Left lung (tissue), 10 donors: ENCODE results near the gene SQSTM1. TPM values are rescaled to one million over a fixed set of nuclear protein-coding genes. Genes with fewer than 3 reads are reported as not detected.

Experiments
- ATAC-seq: fragments of 200-7000 bp; cut with Tn5 transposase; one replicate; pipeline ENCODE4 v1.9.1; 2020; ENCODE audit warnings: moderate library complexity
- DNase-seq, 4 donors: peaks; one replicate each; pipeline ENCODE4 v3.0.0-alpha.2; 2013 to 2020
- H3K27ac ChIP-seq, 2 donors: fragments of 200-600 bp; sonication (generic) in 1 of 2; one replicate each; pipeline versions ENCODE4 v1.5.0 to v1.8.0; 2020 to 2021
- H3K27me3 ChIP-seq, 2 donors: fragments of 200-600 bp; sonication (generic) in 1 of 2; one replicate each; pipeline versions ENCODE4 v1.5.0 to v1.8.0; 2020 to 2021
- H3K36me3 ChIP-seq, 2 donors: fragments of 200-600 bp; sonication (generic) in 1 of 2; one replicate each; pipeline versions ENCODE4 v1.5.0 to v1.8.0; 2020 to 2021
- H3K4me1 ChIP-seq, 2 donors: fragments of 200-600 bp; one replicate each; pipeline ENCODE4 v1.8.0; 2021
- H3K4me3 ChIP-seq, 2 donors: fragments of 200-600 bp; sonication (generic) in 1 of 2; one replicate each; pipeline versions ENCODE4 v1.5.0 to v1.8.0; 2020 to 2021; ENCODE audit warnings: mild to moderate bottlenecking in 1 of 2
- H3K9me3 ChIP-seq, 2 donors: fragments of 200-600 bp; sonication (generic) in 1 of 2; one replicate each; pipeline versions ENCODE4 v1.5.0 to v1.8.0; 2020 to 2021
- intact Hi-C, 2 donors: fragments of 100-400 bp; cut with DNase I; formaldehyde crosslinking; loops; one replicate each; pipeline versions ENCODE4 v1.11.2 to v1.14.2; 2022
- polyA plus RNA-seq, 6 donors: library from polyadenylated mRNA; unstranded; fragments of 120-200 nt; gene quantifications; one replicate each; pipeline ENCODE4 v1.2.1, GENCODE V29; 2013; ENCODE audit not compliant: insufficient read length in 6 of 6
- total RNA-seq, 2 donors: library from RNA; stranded (reverse); fragmentation: NEBNext Ultra II Directional; extraction: Animal tissue kit (Norgen Biotek cat#: 25700); gene quantifications; one replicate each; pipeline ENCODE4 v1.2.1, GENCODE V29; 2021
- TF ChIP-seq, protein P1 (sequence below), 2 donors: fragments of 200-600 bp; sonication (generic) in 1 of 2; IDR thresholded peaks; one replicate each; pipeline versions ENCODE4 v1.5.0 to v1.8.0; 2021; ENCODE audit warnings: antibody characterized with exemption in 2 of 2
- donor health status: DM: no; HTN: yes; CAD: no.
- donor health status: DM: no; HTN: no; CAD: no.

Gene SQSTM1
- total and polyA plus RNA-seq, 8 donors = 78.2 to 637 (median 95.6) TPM

DNA sequence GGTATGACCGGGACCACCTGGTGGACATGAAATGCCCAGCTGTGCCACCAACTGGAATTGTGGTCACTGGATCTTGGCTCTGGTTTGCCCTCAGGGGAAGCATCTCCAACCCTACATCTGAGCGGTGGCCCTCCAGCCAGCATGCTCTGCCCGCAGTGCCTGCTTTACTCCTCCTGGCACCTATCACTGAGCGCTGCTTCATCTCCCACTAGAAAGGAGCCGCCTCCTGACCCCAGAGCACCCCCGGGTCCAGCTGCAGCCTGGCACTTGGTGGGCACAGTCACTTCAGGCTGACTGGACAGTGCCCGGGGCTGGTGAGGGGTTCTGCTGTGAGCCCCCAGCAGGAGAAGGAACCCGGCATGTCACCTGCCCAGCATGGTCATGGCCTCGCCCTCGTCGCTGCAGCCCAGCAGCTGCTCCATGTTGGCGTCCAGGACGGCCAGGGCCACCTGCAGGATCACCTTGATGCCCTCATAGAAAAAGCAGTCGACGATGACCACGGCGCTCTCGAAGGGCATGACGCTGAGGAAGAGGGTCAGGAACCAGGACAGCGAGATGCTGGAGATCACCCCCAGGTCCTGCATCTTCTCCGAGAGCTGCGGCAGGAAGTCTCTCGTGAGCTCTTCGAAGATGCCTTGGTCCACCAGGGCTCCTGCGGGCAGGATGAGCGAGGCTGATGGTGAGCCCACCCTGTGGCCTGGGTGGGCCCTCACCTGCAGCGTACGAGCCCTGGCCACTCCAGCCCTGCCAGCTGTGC, 54.0 kb downstream of the SQSTM1 start:
- Histone ChIP-seq H3K36me3 (peaks cover 0 to 96% of the 10 kb centered on the region in 2 donors), H3K27ac (no peak overlapping the region), H3K4me3 (no peak overlapping the region), H3K9me3 (no peaks in the 10 kb centered on the region), H3K4me1 (peaks cover 0 to 4% of the 10 kb centered on the region in 2 donors), H3K27me3 (no peaks in the 10 kb centered on the region)
- intact Hi-C loops = no loop called here
- ATAC-seq (no peak), DNase-seq (peak in 1 of 4 donors; percentile 71)
- TF ChIP-seq, protein P1, sequence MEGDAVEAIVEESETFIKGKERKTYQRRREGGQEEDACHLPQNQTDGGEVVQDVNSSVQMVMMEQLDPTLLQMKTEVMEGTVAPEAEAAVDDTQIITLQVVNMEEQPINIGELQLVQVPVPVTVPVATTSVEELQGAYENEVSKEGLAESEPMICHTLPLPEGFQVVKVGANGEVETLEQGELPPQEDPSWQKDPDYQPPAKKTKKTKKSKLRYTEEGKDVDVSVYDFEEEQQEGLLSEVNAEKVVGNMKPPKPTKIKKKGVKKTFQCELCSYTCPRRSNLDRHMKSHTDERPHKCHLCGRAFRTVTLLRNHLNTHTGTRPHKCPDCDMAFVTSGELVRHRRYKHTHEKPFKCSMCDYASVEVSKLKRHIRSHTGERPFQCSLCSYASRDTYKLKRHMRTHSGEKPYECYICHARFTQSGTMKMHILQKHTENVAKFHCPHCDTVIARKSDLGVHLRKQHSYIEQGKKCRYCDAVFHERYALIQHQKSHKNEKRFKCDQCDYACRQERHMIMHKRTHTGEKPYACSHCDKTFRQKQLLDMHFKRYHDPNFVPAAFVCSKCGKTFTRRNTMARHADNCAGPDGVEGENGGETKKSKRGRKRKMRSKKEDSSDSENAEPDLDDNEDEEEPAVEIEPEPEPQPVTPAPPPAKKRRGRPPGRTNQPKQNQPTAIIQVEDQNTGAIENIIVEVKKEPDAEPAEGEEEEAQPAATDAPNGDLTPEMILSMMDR (IDR thresholded peaks at IDR 0.05) = no peak

DNA sequence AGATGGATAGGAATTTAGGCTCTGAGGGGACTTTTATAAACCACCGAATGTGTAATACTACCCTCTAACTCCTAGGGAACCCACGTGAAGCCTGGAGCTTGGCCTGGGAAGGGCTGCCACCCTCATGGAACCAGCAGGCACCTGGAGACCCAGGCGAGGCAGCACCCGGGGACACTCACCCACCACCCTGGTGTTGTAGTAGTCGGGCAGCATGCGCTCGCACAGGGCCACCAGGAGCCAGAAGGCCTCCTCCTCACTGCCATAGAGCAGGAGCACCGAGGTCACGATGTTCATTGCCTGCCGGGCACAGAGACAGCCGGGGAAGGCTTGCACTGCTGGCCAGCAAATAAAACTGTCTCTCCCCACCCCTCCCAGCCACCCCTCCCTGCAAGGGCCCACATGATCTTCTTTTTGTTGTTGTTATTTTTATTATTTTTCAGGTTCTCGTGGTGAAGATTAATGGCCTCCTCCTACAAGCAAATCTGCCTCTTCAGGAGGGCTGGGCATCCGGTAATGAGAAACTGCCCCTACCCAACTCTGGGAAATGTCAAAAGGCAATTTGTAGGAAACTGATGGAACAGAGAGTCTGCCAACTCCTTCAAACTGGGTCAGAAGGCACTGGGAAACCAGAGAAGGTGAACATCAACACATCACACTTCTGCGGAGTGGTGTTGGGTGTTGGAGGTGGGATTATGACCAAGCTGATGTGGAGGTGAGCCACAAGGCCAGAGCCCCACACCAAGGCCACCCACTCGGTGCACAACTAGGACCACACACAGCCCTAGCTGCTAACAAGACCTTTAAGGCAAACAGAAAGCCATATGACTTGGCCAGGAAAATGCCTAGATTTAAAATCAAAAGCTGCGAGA, 55.3 kb downstream of the SQSTM1 start:
- H3K4me1 ChIP-seq = peaks cover 0 to 4% of the 10 kb centered on the region in 2 donors
- intact Hi-C loops = no loop called here
- DNase-seq (peak in 1 of 4 donors; percentile 59), ATAC-seq (no peak)
- no peak overlapping the region for H3K27ac ChIP-seq
- no peak overlapping the region for H3K4me3 ChIP-seq
- TF ChIP-seq, protein P1 (IDR thresholded peaks at IDR 0.05) = no peak
- peaks cover 0 to 96% of the 10 kb centered on the region in 2 donors for H3K36me3 ChIP-seq
- H3K9me3 ChIP-seq = no peaks in the 10 kb centered on the region
- no peaks in the 10 kb centered on the region for H3K27me3 ChIP-seq

DNA sequence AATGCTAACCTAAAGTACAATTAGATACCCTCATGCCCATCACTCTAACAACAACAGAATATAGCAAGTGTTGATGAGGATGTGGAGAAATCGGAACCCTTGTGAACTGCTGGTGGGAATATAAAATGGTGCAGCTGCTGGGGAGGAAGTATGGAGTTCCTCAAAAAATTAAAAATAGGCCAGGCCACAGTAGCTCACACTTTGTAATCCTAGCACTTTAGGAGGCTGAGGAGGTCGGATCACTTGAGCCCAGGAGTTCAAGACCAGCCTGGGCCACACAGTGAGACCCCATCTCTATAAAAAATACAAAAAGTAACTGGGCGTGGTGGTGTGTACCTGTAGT, 55.9 kb downstream of the SQSTM1 start:
- TF ChIP-seq, protein P1 (IDR thresholded peaks at IDR 0.05) = no peak
- intact Hi-C loops = no loop called here
- ATAC-seq = peak; percentile 11
- Histone ChIP-seq H3K27me3 (no peaks in the 10 kb centered on the region), H3K4me1 (peaks cover 0 to 4% of the 10 kb centered on the region in 2 donors), H3K9me3 (no peaks in the 10 kb centered on the region), H3K4me3 (no peak overlapping the region), H3K36me3 (peaks cover 0 to 93% of the 10 kb centered on the region in 2 donors), H3K27ac (no peak overlapping the region)
- DNase-seq = peak in 1 of 4 donors; percentile 0

DNA sequence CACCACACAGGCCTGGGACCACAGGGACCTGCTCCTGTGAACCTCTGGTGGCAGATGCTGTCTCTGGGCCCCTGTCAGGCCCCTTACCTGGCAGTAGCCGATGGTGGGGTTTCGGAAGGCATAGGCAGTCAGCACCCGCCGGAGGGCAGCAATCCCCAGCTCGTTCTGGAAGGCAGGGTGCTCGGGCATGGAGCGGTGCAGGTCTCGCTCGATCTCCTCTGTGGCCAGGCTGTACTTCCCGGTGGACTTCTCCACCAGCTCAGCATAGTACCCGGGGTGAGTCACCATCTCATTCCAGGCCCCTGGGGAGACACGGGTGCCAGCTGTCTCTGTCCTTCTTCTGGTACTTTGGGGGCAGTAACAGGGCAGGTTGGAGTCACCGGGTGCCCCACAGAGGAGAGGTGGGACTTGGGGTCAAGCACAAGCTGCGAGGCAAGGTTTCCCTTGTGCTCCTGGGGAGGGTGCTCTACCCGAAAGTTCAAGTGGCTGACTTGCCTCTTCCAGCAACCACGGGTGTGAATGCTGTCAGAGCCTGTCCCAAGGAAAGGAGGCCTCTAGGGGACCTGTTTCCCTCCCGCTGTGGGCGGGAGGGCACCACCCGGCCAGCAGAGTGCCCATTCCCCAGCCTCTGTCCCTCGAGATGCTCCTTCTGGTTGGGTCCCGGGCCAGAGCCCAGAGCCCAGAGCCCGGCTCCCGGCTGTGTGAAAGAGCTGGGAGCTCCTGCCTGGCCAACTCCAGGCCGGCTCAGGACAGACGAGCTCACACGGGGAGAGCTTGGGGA, 57.7 kb downstream of the SQSTM1 start:
- H3K9me3 ChIP-seq = peaks cover 0 to 13% of the 10 kb centered on the region in 2 donors
- no peak overlapping the region for H3K27ac ChIP-seq
- DNase-seq (no peak), ATAC-seq (no peak)
- no peak overlapping the region for H3K4me3 ChIP-seq
- H3K36me3 ChIP-seq = peaks cover 0 to 90% of the 10 kb centered on the region in 2 donors
- intact Hi-C loops = no loop called here
- TF ChIP-seq, protein P1 (IDR thresholded peaks at IDR 0.05) = no peak
- peaks cover 0 to 4% of the 10 kb centered on the region in 2 donors for H3K4me1 ChIP-seq
- no peaks in the 10 kb centered on the region for H3K27me3 ChIP-seq
